Right lobe of liver (tissue), 6 donors: ENCODE data around the gene RNF145. TPM values are rescaled to one million over a fixed set of nuclear protein-coding genes. Genes with fewer than 3 reads are reported as not detected.

ENCODE experiments used
- ATAC-seq, 4 donors: fragments of 200-7000 bp; cut with Tn5 transposase; one replicate each; pipeline ENCODE4 v1.9.1; 2020; ENCODE audit warnings: mild to moderate bottlenecking in 4 of 4, moderate library complexity in 4 of 4
- DNase-seq, 3 donors: peaks; one replicate each; pipeline ENCODE4 v3.0.0-alpha.2; 2020
- H3K27ac ChIP-seq, 3 donors: fragments of 200-600 bp; one replicate each; pipeline ENCODE4 v1.8.0; 2022
- H3K27me3 ChIP-seq, 2 donors: fragments of 200-600 bp; one replicate each; pipeline ENCODE4 v1.8.0; 2022
- H3K36me3 ChIP-seq, 4 donors: fragments of 200-600 bp; sonication (generic) in 1 of 4; one replicate each; pipeline versions ENCODE4 v1.5.1 to v1.8.0; 2017 to 2022; ENCODE audit warnings: control low read depth in 1 of 4
- H3K4me1 ChIP-seq, 4 donors: fragments of 200-600 bp; sonication (generic) in 1 of 4; one replicate each; pipeline versions ENCODE4 v1.5.1 to v1.8.0; 2017 to 2022; ENCODE audit warnings: control low read depth in 1 of 4
- H3K4me3 ChIP-seq, 3 donors: fragments of 200-600 bp; one replicate each; pipeline ENCODE4 v1.8.0; 2022
- H3K9me3 ChIP-seq, 4 donors: fragments of 200-600 bp; sonication (generic) in 1 of 4; one replicate each; pipeline versions ENCODE4 v1.5.1 to v1.8.0; 2017 to 2022; ENCODE audit warnings: control low read depth in 1 of 4
- POLR2A ChIP-seq: fragments of 450-650 bp; IDR thresholded peaks from one replicate; pipeline ENCODE4 v1.6.1; 2017; ENCODE audit warnings: antibody characterized with exemption, mild to moderate bottlenecking
- WGBS: methylation state at CpG from one replicate; pipeline ENCODE4 v1.1.6; 2018; ENCODE audit warnings: low coverage, low lambda C conversion rate; ENCODE audit not compliant: insufficient coverage; ENCODE audit errors: missing lambda C conversion rate; 5-methylcytosine and 5-hydroxymethylcytosine counted together
- intact Hi-C, 2 donors: fragments of 100-400 bp; cut with DNase I; formaldehyde crosslinking; loops; one replicate each; pipeline versions ENCODE4 v1.11.2 to v1.14.1; 2022
- total RNA-seq, 6 experiments: library from RNA; depleted of rRNA in 2 of 6; stranded (reverse); fragments of >200 nt in 2 of 6; fragmentation: NEBNext Ultra II Directional in 3 of 6; extraction: Animal tissue kit (Norgen Biotek cat#: 25700) in 3 of 6; gene quantifications; one replicate each; pipeline versions ENCODE4 v1.1.0 to v1.2.4, GENCODE V29; 2016 to 2023
- TF ChIP-seq, protein P1 (sequence below), 4 donors: fragments of 200-600 bp in 3 of 4; fragments of 450-650 bp in 1 of 4; IDR thresholded peaks; one replicate each; pipeline versions ENCODE4 v1.5.1 to v1.8.0; 2016 to 2022; ENCODE audit warnings: antibody characterized with exemption in 4 of 4, mild to moderate bottlenecking in 2 of 4
- donor health status: DM: no; HTN: yes; CAD: no.
- donor health status: DM: no; HTN: no; CAD: no.
- donor health status: DM: no; HTN: no; CAD: no.
- donor health status: DM: no; HTN: yes; CAD: no.
- donor health status: DM: no; HTN: yes; CAD: no.

RNF145 gene
- total RNA-seq, 6 experiments from 2014 or later: 7.2 to 20.9 (median 10.6) TPM

DNA sequence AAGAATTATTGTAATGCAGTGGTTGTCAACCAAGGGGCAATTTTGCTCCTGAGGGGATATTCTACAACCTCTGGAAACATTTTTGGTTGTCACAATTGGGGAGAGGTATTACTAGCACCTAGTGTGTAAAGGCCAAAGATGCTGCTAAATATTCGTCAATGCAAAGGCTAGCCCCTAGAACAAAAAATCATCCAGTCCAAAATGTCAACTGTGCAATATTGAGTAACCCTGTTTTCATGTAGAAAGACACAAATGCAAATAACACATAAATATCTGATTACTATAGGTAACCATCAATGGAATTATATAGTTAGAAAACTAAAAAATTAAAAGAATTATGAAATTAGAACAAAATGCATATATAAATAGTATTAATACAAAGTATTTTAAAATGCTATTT lies 26.1 kb downstream of the RNF145 start:
- H3K27me3 ChIP-seq: no peaks in the 10 kb centered on the region
- peaks cover 0 to 4% (median 0%) of the 10 kb centered on the region in 4 donors for H3K36me3 ChIP-seq
- H3K4me1 ChIP-seq: no peaks in the 10 kb centered on the region
- H3K4me3 ChIP-seq: no peak overlapping the region
- H3K9me3 ChIP-seq: no peaks in the 10 kb centered on the region
- ATAC-seq (no peak), DNase-seq (no peak)
- intact Hi-C loops: no loop called here
- no peak overlapping the region for H3K27ac ChIP-seq
- no peak for TF ChIP-seq POLR2A
- TF ChIP-seq, protein P1, sequence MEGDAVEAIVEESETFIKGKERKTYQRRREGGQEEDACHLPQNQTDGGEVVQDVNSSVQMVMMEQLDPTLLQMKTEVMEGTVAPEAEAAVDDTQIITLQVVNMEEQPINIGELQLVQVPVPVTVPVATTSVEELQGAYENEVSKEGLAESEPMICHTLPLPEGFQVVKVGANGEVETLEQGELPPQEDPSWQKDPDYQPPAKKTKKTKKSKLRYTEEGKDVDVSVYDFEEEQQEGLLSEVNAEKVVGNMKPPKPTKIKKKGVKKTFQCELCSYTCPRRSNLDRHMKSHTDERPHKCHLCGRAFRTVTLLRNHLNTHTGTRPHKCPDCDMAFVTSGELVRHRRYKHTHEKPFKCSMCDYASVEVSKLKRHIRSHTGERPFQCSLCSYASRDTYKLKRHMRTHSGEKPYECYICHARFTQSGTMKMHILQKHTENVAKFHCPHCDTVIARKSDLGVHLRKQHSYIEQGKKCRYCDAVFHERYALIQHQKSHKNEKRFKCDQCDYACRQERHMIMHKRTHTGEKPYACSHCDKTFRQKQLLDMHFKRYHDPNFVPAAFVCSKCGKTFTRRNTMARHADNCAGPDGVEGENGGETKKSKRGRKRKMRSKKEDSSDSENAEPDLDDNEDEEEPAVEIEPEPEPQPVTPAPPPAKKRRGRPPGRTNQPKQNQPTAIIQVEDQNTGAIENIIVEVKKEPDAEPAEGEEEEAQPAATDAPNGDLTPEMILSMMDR (IDR thresholded peaks at IDR 0.05): no peak
- 0% methylated on average over 1 of the region's 1 CpG for WGBS

DNA sequence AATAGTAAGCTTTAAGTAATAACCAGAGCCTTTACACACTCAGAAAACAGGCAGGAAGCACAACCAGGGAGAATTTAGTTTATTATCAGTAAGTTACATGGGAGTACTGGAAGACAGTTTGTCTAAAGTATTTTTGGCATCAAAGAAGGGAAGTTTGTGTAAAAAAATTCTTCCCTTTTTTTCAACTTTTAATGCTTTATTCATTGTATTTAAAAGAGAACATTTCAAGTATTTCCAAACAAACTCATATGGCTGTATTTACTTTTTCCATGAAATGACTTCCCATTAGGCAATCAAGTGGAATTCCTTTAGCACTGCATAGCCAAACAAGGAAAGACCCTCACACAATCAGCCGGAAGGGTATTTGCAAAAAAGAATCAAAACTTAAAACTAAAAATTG lies 26.7 kb downstream of the RNF145 start:
- intact Hi-C loops: no loop called here
- H3K36me3 ChIP-seq: peaks cover 0 to 4% (median 0%) of the 10 kb centered on the region in 4 donors
- H3K9me3 ChIP-seq: no peaks in the 10 kb centered on the region
- no peaks in the 10 kb centered on the region for H3K4me1 ChIP-seq
- TF ChIP-seq, protein P1 (IDR thresholded peaks at IDR 0.05): no peak
- no peak for TF ChIP-seq POLR2A
- peak in 2 of 4 donors; percentile 17 to 59 for ATAC-seq
- 71% methylated on average over 1 of the region's 1 CpG for WGBS
- DNase-seq: no peak
- no peak overlapping the region for H3K4me3 ChIP-seq
- no peaks in the 10 kb centered on the region for H3K27me3 ChIP-seq
- peak overlapping the region in 1 of 3 donors; percentile 14 for H3K27ac ChIP-seq

DNA sequence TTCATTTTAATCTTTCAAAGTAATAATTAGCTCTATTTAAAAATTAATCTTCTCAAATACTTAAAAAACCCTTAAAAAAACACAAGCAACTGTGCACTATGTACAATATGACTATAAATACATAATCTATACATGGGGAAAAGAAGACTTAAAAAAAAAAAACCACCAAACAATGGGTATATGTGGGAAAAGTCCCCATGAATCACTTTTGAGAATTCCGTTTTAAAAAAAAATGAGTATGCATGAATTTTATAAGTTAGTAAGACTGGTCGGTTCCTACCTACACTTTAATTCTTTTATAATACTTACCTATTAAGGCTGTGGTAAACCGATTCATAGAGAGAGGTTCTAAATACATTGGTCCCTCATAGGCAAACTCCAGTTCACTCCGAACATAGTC lies 27.7 kb downstream of the RNF145 start:
- Histone ChIP-seq H3K36me3 (peaks cover 0 to 4% (median 0%) of the 10 kb centered on the region in 4 donors), H3K4me3 (no peak overlapping the region), H3K27me3 (no peaks in the 10 kb centered on the region), H3K27ac (no peak overlapping the region), H3K9me3 (no peaks in the 10 kb centered on the region), H3K4me1 (no peaks in the 10 kb centered on the region)
- ATAC-seq: no peak
- DNase-seq: no peak
- intact Hi-C loops: no loop called here
- no peak for TF ChIP-seq POLR2A
- TF ChIP-seq, protein P1 (IDR thresholded peaks at IDR 0.05): no peak
- WGBS: 79% methylated on average over 4 of the region's 4 CpGs

DNA sequence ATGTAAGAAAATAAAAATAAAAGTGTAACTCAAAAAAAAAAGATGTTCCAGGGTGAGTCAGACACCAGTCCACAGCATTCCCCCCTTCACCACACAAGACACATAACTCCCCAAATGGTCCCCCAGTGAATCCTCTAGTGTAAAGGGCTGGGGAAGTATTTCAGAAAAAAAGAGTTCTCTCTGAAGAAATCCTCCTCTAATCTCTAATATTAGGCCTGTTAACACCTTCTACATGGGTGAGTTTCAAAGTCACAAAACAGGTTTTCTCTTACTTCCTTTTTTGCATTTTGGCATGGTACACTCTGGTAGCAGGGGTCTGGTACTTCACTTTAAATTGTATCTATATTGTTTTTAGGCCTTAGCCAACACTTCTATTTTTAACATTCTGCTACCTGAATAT lies 28.2 kb downstream of the RNF145 start:
- DNase-seq: no peak
- ATAC-seq: no peak

More for the DNA sequence above, 28.2 kb downstream of the RNF145 start:
- no peak for TF ChIP-seq POLR2A
- TF ChIP-seq, protein P1 (IDR thresholded peaks at IDR 0.05): no peak
- H3K27me3 ChIP-seq: no peaks in the 10 kb centered on the region
- intact Hi-C loops: no loop called here
- peaks cover 0 to 3% (median 0%) of the 10 kb centered on the region in 4 donors for H3K36me3 ChIP-seq
- no peak overlapping the region for H3K4me3 ChIP-seq
- H3K9me3 ChIP-seq: no peaks in the 10 kb centered on the region
- H3K27ac ChIP-seq: no peak overlapping the region
- H3K4me1 ChIP-seq: no peaks in the 10 kb centered on the region
